ENCODE data around the gene FRG1.
"Not testable (repeated sequence)": the region's sequence is repeated elsewhere in the genome, so short reads cannot be mapped to it uniquely, and the experiment has no call there.

Gene FRG1

GRCh38 chr4:189940178-189941004 is at the start of gene FRG1:
TSS of gene FRG1 (plus strand) at chr4:189940872. CDS start at chr4:189941010, 138 bp downstream.
- DNase-seq (ENCODE audit: low read depth) = peak; percentile 94
- peak within 1 kb of the TSS; percentile 91 for H3K4me3 ChIP-seq (ENCODE audit: low read depth, low read length)
- TF ChIP-seq, protein P1, sequence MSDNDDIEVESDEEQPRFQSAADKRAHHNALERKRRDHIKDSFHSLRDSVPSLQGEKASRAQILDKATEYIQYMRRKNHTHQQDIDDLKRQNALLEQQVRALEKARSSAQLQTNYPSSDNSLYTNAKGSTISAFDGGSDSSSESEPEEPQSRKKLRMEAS (IDR thresholded peaks at IDR 0.05; ENCODE audit: low read depth, low read length) = no peak
- TF ChIP-seq, protein P2, sequence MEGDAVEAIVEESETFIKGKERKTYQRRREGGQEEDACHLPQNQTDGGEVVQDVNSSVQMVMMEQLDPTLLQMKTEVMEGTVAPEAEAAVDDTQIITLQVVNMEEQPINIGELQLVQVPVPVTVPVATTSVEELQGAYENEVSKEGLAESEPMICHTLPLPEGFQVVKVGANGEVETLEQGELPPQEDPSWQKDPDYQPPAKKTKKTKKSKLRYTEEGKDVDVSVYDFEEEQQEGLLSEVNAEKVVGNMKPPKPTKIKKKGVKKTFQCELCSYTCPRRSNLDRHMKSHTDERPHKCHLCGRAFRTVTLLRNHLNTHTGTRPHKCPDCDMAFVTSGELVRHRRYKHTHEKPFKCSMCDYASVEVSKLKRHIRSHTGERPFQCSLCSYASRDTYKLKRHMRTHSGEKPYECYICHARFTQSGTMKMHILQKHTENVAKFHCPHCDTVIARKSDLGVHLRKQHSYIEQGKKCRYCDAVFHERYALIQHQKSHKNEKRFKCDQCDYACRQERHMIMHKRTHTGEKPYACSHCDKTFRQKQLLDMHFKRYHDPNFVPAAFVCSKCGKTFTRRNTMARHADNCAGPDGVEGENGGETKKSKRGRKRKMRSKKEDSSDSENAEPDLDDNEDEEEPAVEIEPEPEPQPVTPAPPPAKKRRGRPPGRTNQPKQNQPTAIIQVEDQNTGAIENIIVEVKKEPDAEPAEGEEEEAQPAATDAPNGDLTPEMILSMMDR (IDR thresholded peaks at IDR 0.05; ENCODE audit: low read depth, low read length) = peak; percentile 87
- TF ChIP-seq POLR2A (IDR thresholded peaks at IDR 0.05; ENCODE audit: extremely low read depth, insufficient read length) (peak; percentile 28), MYC (IDR thresholded peaks at IDR 0.05; ENCODE audit: low read depth, low read length) (no peak)

DNA sequence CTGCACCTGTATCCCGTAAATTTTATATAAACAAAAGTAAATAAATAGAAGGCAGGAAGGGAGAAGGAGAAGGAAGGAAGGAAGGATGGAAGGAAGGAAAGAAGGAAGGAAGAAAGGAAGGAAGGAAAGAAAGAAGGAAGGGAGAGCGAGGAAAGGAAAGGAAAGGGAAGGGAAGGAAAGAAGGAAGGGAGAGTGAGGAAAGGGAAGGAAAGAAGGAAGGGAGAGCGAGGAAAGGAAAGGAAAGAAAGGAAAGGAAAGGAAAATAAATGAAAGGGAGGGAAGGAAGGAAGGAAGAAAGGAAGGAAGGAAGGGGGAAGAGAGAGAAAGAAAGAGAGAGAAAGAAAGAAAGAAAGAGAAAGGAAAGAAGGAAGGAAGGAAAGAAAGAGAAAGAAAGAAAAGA is 43.0 kb upstream of the FRG1 start:
- no peak for DNase-seq (ENCODE audit: low read depth)
- H3K4me3 ChIP-seq (ENCODE audit: low read depth, low read length) = no peak overlapping the region
- TF ChIP-seq, protein P1 (IDR thresholded peaks at IDR 0.05; ENCODE audit: low read depth, low read length) = no peak
- TF ChIP-seq MYC (IDR thresholded peaks at IDR 0.05; ENCODE audit: low read depth, low read length) = no peak
- TF ChIP-seq, protein P2 (IDR thresholded peaks at IDR 0.05; ENCODE audit: low read depth, low read length) = no peak
- TF ChIP-seq POLR2A (IDR thresholded peaks at IDR 0.05; ENCODE audit: extremely low read depth, insufficient read length) = no peak

DNA sequence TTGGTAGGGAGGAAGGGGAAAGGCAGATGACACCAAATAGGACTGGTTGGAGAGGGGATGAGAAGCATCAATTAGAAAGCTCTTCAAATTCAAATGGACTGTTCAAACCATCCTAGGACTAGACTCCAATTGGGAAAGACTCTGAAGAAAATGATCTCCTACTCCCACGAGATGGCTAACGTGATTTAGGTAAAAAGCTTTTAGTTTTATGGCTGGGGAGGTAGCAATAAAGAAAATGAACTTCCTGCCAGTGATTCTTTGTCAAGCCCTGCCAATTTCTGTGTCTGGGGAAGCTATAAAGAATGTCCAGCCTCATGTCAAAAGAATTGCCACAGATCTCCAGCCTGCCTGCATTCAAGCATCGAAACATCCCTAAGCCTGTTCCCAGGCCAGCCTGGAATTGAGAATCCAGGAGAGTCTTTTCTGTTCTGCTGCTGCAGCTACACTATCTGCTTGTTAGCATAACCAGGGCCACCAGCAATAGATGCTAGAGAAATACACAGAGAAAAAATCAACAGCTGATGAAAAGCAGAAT is 41.1 kb upstream of the FRG1 start:
- DNase-seq (ENCODE audit: low read depth); H3K4me3 ChIP-seq (ENCODE audit: low read depth, low read length): not testable (repeated sequence)

DNA sequence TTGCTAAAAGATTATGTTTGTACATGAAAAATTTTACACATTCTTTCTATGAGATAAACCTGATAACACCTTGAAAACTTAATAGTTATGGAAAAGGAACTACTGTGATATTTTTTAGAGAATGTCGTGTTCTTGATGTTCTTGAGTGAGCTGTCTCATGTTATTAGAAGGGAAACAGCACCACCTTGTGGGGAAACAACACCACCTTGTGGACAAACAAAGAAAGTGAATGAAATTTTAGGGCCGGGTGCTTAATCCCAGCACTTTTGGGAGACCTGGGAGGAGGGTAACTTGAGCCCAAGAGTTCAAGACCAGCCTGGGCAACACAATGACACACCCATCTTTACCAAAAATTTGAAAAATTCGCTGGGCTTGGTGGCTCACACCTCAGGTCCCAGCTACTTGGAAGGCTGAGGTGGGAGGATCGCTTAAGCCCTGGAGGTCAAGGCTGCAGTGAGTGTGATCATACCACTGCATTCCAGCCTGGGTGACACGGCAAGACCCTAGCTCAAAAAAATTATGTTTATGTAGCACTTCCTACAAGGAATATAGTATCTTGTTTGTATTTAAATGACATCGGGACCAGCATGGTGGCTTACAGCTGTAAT is 36.1 kb upstream of the FRG1 start:
- not testable (repeated sequence) for H3K4me3 ChIP-seq (ENCODE audit: low read depth, low read length)
- peak; percentile 71 for DNase-seq (ENCODE audit: low read depth)
- TF ChIP-seq, protein P2 (IDR thresholded peaks at IDR 0.05; ENCODE audit: low read depth, low read length) = peak; percentile 51

- TF ChIP-seq, protein P2 (IDR thresholded peaks at IDR 0.05; ENCODE audit: low read depth, low read length) = peak; percentile 47
- TF ChIP-seq, protein P1 (IDR thresholded peaks at IDR 0.05; ENCODE audit: low read depth, low read length) = no peak
- TF ChIP-seq POLR2A (IDR thresholded peaks at IDR 0.05; ENCODE audit: extremely low read depth, insufficient read length) = no peak
- peak; percentile 15 for DNase-seq (ENCODE audit: low read depth)
- H3K4me3 ChIP-seq (ENCODE audit: low read depth, low read length) = no peak overlapping the region
Measured at GRCh38 chr4:189912170-189912569, 28.5 kb upstream of the FRG1 start.

DNA sequence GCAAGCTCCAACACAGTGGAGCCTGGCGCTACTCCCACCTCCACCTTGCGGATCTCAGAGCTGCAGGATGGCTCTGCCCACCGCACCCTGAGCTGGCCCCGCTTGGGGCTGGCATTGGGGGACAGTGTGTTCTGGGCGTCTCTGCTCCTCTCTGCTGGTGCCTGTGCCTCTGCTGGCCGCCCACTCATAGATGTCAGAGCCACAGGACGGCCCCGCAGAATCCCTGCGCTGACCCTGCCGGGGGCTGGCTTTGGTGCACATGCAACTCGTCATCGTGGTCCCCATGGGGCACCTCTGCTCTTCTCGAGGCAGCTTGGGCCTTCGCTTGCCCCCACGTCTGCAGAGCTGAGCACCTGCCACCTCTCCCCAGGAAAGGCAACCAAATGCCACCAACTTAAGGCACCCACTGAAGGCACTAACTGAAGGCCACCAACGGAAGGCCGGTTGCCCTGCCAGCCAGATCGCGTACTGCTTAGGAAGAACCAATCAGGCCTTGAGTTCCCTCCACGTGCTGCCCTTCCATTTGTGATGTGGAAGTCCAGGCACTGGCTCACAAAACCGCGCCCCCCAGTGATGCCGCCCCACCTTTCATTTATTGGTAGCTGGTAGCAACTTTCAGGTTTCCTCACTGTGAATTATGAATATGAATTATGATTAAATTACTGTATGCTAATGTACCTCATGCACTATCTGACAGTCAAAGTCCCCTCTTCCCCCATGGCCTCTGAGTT is 23.3 kb upstream of the FRG1 start:
- DNase-seq (ENCODE audit: low read depth) = no peak
- TF ChIP-seq, protein P2 (IDR thresholded peaks at IDR 0.05; ENCODE audit: low read depth, low read length) = no peak
- no peak for TF ChIP-seq POLR2A (IDR thresholded peaks at IDR 0.05; ENCODE audit: extremely low read depth, insufficient read length)
- TF ChIP-seq MYC (IDR thresholded peaks at IDR 0.05; ENCODE audit: low read depth, low read length) = no peak
- TF ChIP-seq, protein P1 (IDR thresholded peaks at IDR 0.05; ENCODE audit: low read depth, low read length) = no peak

More for the DNA sequence above, 23.3 kb upstream of the FRG1 start:
- no peak overlapping the region for H3K4me3 ChIP-seq (ENCODE audit: low read depth, low read length)
